GM18511 (cell line): ENCODE measurements around the gene NIBAN1.
"Not testable (repeated sequence)": the region's sequence is repeated elsewhere in the genome, so short reads cannot be mapped to it uniquely, and the experiment has no call there.

Experiments
- ATAC-seq: cut with Tn5 transposase; IDR thresholded peaks from one replicate; pipeline ENCODE4 v1.9.1; 2021; ENCODE audit warnings: mild to moderate bottlenecking, moderate library complexity; ENCODE audit not compliant: unreplicated experiment

Gene NIBAN1

DNA sequence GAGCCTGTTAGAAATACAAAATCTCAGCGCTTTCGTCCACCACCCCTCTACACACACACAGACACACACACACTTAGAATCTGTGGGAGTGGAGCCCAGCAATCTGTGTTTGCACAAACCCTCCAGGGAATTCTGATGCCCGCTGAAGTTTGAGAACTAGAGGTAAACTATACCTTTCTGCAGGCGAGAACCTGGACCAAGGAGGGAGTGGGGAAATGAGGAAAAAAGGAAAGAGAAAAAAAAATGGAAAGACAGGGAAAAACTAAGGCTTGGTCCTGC lies 468 bp upstream of the NIBAN1 start:
- ATAC-seq = no peak

DNA sequence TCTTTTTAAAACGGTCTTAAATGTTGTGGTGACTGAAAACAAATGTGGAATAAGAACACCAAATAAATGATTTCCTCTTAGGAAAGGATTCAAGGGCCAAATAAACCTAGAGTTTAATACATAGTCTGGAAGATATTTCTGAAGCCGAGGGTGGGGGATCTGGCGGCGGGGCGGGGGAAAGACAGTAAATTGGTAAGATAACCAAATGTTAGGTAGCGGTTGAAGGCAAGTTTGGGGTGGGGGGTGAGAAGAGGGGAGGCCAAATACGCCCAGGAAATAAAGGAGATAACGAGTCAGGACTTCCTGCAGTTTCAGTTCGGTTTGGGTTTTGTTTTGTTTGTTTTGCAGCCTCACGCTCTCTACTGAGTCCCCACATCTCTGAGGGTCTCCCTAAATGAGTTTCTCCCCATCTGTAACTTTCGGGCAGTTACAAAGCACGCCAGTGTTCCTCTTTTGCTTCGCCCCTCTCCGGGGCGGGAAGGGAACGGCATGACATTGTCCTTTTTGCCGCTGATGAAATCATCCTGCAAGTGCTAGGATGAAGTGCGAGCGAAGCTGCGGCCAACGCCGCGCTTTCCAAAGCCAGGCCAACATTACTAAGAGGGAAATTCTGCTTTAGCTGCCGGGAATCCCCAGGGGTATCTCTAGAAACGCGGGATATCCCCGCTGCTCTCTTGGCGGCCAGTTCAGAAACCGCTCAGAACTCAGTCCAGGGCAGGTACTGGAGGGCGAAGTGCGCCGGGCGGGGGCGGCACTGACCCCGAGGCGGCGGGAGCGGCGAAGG lies 844 bp downstream of the NIBAN1 start:
- ATAC-seq = peak; percentile 70

DNA sequence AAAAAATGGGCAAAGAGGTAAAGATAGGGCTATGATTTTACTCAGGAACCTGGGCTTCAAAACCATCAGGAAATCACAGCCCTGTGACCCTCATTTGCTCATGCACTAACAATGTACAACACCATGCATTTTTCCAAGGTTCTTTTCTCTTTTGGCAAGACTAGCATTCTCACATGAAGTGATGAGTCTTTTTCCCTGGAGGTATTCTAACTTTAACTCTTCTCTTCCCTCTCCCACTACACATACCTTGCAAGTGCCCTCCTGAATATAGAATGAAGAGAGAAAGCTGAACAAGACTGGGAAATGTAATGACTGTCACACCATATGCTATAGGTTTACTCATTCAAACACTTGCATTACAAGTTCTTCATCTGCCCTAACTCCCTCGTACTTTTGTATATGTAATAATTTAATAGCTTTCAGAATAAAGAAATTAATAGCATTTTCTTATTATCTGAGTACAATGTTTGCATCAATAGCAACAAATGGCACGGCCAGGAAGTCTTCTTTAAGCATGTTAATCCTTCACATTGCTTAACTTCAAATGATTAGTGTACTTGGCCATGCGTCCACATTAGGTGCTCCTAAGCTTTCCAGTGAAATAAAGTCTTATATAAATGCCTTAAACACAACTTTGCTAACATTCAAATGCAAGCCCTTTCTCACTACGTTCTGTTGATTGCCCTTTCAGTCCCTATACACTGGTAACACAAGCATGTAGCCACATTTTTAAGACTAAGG lies 1.8 kb downstream of the NIBAN1 start:
- ATAC-seq = no peak

GRCh38 chr1:184971522-184972265 lies 2.6 kb downstream of the NIBAN1 start:
- no peak for ATAC-seq

- ATAC-seq = no peak
Observed at GRCh38 chr1:184970691-184971161, 3.6 kb downstream of the NIBAN1 start.

GRCh38 chr1:184966989-184967388 lies 7.3 kb downstream of the NIBAN1 start:
- ATAC-seq = no peak

GRCh38 chr1:184965944-184966860 lies 8.1 kb downstream of the NIBAN1 start:
- ATAC-seq = no peak

GRCh38 chr1:184965439-184965838 lies 8.9 kb downstream of the NIBAN1 start:
- no peak for ATAC-seq

DNA sequence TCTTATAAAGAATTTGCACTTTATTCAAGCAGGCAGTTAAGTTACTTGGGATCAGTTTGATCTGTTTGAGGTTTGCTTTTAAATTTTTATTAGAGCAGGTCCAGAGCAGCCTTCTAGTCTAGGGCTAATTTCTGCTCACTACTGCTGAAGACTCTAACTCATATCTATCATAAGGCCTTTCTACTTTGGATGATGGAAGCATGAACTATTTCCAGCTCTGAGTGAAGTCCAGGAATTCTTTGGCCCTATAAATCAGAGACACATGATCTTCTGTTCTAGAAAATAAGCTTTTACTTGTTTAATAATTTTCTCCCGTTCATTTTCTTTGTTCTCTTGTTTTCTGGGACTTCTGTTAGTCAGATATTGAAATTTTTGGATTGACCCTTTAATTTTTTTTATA lies 14.7 kb downstream of the NIBAN1 start:
- ATAC-seq = no peak

DNA sequence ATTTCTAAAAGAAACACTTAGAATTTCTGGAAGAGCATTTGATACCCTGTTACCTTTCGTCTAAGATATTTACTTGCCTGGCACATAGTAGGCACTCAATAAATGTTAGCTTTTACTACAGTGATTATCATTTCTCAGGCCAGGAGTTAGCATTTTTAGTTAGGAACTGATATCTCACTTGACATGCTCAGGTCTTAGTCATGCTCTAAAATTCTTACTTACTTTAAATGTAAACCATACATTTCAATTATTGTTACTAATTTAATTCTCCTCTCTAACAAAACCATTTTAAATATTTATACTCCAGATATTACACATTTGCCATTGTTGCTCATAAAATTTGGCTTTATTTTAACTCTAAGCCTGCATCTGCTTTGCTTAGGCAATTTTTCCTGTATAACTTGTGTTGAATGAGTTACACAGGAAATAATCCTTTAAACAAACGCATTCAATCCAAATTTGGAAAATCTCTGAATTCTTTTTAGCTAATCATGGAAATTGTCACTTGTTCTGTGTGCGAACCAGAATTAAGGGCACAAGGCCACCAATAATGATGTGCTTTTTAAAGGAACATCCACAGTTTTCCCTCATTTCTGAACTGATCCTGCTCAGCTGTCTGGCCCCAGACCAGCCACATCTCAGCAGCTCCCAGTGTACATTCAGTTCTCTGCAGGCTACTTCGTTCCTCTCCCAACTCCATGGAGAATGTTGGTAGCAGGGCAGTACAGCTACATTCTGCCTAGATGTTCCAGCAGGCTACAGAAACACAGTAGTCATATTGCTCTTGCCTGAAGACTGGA lies 15.6 kb downstream of the NIBAN1 start:
- ATAC-seq = no peak

GRCh38 chr1:184957901-184958300 lies 16.4 kb downstream of the NIBAN1 start:
- not testable (repeated sequence) for ATAC-seq

- ATAC-seq = no peak
Observed at GRCh38 chr1:184956999-184957700, 17.2 kb downstream of the NIBAN1 start.

GRCh38 chr1:184954232-184954995 lies 19.9 kb downstream of the NIBAN1 start:
- ATAC-seq = no peak

GRCh38 chr1:184953600-184954219 lies 20.6 kb downstream of the NIBAN1 start:
- ATAC-seq = no peak

DNA sequence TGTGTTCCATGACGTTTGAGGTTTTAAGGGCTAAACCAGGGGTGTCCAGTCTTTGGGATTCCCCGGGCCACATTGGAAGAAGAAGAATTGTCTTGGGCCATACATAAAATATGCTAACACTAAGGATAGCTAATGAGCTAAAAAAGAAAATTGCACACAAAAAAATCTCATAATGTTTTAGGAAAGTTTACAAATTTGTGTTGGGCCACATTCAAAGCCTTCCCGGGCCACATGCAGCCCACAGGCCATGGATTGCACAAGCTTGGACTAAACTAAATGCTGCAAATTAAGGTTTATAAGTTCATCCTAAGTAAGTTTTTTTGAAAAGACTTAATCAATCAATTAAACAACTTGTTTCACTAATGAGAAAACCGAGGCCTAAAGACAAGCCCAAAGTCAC lies 21.9 kb downstream of the NIBAN1 start:
- ATAC-seq = no peak

DNA sequence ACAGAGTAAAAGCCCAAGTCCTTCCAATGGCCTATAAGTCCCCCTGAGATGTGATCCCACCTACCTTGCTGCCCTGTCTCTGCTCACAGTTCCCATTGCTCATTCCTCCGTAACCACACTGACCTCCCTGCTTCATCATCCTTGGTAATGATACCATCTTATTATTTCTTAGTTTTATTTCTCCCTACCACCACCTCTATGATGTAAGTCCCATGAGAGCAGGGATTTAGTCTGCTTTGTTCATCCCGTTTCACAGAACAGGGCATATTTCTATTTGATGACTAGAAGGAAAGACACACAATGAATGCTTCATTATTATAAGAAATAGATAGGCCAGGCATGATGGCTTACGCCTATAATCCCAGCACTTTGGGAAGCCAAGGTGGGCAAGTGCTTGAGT lies 22.5 kb downstream of the NIBAN1 start:
- ATAC-seq = no peak

- no peak for ATAC-seq
Observed at GRCh38 chr1:184950906-184951305, 23.4 kb downstream of the NIBAN1 start.

GRCh38 chr1:184950227-184950626 lies 24.1 kb downstream of the NIBAN1 start:
- no peak for ATAC-seq
